AG09319 (cell line): ENCODE measurements around the gene FAM107B.

Experiments used
- DNase-seq: peaks from one replicate; pipeline ENCODE4 v3.0.0-alpha.2; 2010; ENCODE audit warnings: low read depth; ENCODE audit errors: extremely low read depth
- CTCF ChIP-seq: IDR thresholded peaks from 2 replicates; pipeline ENCODE4 v1.5.1; 2011; ENCODE audit warnings: low read depth, mild to moderate bottlenecking, inconsistent platforms, low read length, moderate library complexity

FAM107B gene

GRCh38 chr10:14749070-14749809 is 25.5 kb downstream of the FAM107B start:
- no peak for DNase-seq
- TF ChIP-seq CTCF, result no peak

DNA sequence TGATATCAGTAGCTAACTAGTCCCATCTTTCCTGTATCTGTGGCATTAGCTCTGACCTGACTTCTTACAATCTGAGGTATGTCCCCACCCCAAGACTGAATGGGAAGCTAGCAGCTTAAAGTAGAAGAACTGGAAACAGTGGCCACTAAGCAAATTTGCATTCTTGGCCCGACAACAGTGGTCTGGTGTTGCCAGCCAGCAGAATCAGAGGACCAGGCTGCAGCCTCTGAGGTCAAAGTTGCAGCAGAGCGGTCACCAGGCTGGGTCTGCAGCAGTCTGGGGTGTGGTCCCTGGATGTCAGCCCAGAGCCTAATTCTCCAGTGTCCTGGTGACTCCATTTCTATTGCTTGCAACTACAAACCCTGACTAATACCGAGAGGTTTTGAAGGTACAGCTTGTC is 26.3 kb downstream of the FAM107B start:
- no peak for DNase-seq
- TF ChIP-seq CTCF, result no peak

- no peak for TF ChIP-seq CTCF
Observed at GRCh38 chr10:14742815-14743214, 31.9 kb downstream of the FAM107B start.

GRCh38 chr10:14742382-14742781 is 32.3 kb downstream of the FAM107B start:
- no peak for DNase-seq
- no peak for TF ChIP-seq CTCF

More at GRCh38 chr10:14742815-14743214, 31.9 kb downstream of the FAM107B start:
- no peak for DNase-seq

DNA sequence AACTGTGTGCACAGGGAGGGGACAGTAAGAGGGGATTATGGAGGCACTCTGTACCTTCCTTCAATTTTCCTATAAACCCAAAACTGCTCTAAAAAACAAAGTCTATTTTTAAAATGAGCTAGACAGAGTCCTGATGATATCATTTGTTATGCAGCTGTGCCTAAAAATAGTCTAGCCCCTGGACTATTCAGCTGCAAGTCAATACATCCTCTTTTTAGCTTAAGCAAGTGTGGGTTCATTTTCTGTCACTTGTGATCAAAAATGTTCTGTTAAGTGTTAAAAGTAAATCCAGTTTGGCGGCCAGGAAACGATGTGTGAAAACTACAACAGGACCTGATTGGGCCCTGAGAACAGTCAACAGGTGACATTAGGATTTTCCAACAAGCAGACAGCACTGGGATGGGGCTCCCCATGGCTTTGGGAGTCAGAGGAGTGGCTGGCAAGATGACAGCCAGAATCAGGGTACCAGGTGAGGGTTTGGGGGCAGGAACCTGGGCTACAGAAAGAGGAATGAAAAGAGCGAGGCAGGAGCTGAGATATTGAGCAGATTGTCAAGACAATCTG is 33.9 kb downstream of the FAM107B start:
- no peak for DNase-seq
- no peak for TF ChIP-seq CTCF

- TF ChIP-seq CTCF, result no peak
- DNase-seq, result no peak
Observed at GRCh38 chr10:14737808-14738545, 36.7 kb downstream of the FAM107B start.

DNA sequence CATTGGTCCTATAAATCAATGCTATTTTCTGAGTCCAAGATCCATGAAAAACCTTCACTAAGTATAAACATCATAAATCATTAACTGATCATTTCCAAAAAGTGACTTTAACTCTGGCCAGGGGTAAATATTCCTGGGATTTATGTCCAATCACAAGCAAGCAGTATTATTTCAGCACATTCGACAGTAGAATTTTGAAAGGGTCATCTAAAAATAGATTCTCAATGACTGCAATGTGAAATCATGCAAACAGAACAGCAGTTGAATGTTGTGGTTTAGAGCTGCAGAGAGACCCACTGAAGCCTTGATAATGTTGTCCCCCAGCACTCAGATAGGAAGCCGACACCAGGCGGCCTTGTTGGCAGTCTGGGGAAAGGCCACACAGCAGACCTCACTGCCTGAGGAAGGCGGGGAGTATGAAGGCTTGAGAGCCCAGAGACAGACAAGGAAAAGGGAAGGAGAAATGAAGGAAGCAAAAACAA is 38.1 kb downstream of the FAM107B start:
- DNase-seq, result no peak
- no peak for TF ChIP-seq CTCF
